ENCODE results near the gene EVI5. TPM values are rescaled to one million over a fixed set of nuclear protein-coding genes. Genes with fewer than 3 reads are reported as not detected.
"Not testable (repeated sequence)": the region's sequence is repeated elsewhere in the genome, so short reads cannot be mapped to it uniquely, and the experiment has no call there.

EVI5 gene
- total RNA-seq, 1 experiment from 2014 or later: 33.9 TPM

- intact Hi-C loops (cut with micrococcal nuclease; ENCODE audit: unreplicated experiment): no loop called here
- TF ChIP-seq, protein P1, sequence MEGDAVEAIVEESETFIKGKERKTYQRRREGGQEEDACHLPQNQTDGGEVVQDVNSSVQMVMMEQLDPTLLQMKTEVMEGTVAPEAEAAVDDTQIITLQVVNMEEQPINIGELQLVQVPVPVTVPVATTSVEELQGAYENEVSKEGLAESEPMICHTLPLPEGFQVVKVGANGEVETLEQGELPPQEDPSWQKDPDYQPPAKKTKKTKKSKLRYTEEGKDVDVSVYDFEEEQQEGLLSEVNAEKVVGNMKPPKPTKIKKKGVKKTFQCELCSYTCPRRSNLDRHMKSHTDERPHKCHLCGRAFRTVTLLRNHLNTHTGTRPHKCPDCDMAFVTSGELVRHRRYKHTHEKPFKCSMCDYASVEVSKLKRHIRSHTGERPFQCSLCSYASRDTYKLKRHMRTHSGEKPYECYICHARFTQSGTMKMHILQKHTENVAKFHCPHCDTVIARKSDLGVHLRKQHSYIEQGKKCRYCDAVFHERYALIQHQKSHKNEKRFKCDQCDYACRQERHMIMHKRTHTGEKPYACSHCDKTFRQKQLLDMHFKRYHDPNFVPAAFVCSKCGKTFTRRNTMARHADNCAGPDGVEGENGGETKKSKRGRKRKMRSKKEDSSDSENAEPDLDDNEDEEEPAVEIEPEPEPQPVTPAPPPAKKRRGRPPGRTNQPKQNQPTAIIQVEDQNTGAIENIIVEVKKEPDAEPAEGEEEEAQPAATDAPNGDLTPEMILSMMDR (IDR thresholded peaks at IDR 0.05; ENCODE audit: unreplicated experiment): no peak
- no peak overlapping the region for H3K4me3 Mint-ChIP-seq (ENCODE audit: low read depth, unreplicated experiment)
- H3K27ac Mint-ChIP-seq (ENCODE audit: unreplicated experiment): no peak overlapping the region
- no TSS peak for BruUV-seq (replicated peaks)
- H3K9me3 Mint-ChIP-seq (ENCODE audit: low read depth, unreplicated experiment): no peaks in the 10 kb centered on the region
- no peak for DNase-seq
- H3K36me3 Mint-ChIP-seq (ENCODE audit: insufficient read depth, unreplicated experiment): no peaks in the 10 kb centered on the region
- CTCF ChIA-PET: interaction anchor here (1.0 kb wide), 1 partner anchor 18 kb away, joined by 3 read pairs; no protein-coding TSS in a partner anchor
- H3K27me3 Mint-ChIP-seq (ENCODE audit: unreplicated experiment): no peaks in the 10 kb centered on the region
- H3K4me1 Mint-ChIP-seq (ENCODE audit: low read depth, unreplicated experiment): peaks cover 21% of the 10 kb centered on the region
Measured at GRCh38 chr1:92538048-92538412, 246.9 kb downstream of the EVI5 start.

GRCh38 chr1:92536980-92537884 lies 247.7 kb downstream of the EVI5 start:
- Mint-ChIP-seq H3K4me1 (ENCODE audit: low read depth, unreplicated experiment) (peaks cover 21% of the 10 kb centered on the region), H3K27me3 (ENCODE audit: unreplicated experiment) (no peaks in the 10 kb centered on the region), H3K27ac (ENCODE audit: unreplicated experiment) (no peak overlapping the region), H3K4me3 (ENCODE audit: low read depth, unreplicated experiment) (no peak overlapping the region), H3K36me3 (ENCODE audit: insufficient read depth, unreplicated experiment) (no peaks in the 10 kb centered on the region), H3K9me3 (ENCODE audit: low read depth, unreplicated experiment) (no peaks in the 10 kb centered on the region)
- TF ChIP-seq, protein P1 (IDR thresholded peaks at IDR 0.05; ENCODE audit: unreplicated experiment): no peak
- CTCF ChIA-PET: interaction anchor here (0.7 to 1.0 kb wide), 2 partner anchors 19 to 63 kb away, joined by 3 to 8 read pairs; no protein-coding TSS in a partner anchor
- no TSS peak for BruUV-seq (replicated peaks)
- intact Hi-C loops (cut with micrococcal nuclease; ENCODE audit: unreplicated experiment): no loop called here
- no peak for DNase-seq

GRCh38 chr1:92536211-92536979 lies 248.5 kb downstream of the EVI5 start:
- DNase-seq: no peak
- Mint-ChIP-seq H3K27ac (ENCODE audit: unreplicated experiment) (no peak overlapping the region), H3K36me3 (ENCODE audit: insufficient read depth, unreplicated experiment) (no peaks in the 10 kb centered on the region), H3K4me1 (ENCODE audit: low read depth, unreplicated experiment) (peaks cover 21% of the 10 kb centered on the region), H3K27me3 (ENCODE audit: unreplicated experiment) (no peaks in the 10 kb centered on the region), H3K9me3 (ENCODE audit: low read depth, unreplicated experiment) (no peaks in the 10 kb centered on the region), H3K4me3 (ENCODE audit: low read depth, unreplicated experiment) (no peak overlapping the region)
- TF ChIP-seq, protein P1 (IDR thresholded peaks at IDR 0.05; ENCODE audit: unreplicated experiment): no peak
- no TSS peak for BruUV-seq (replicated peaks)
- CTCF ChIA-PET: no interaction called here
- intact Hi-C loops (cut with micrococcal nuclease; ENCODE audit: unreplicated experiment): no loop called here

GRCh38 chr1:92532371-92532770 lies 252.5 kb downstream of the EVI5 start:
- H3K27ac Mint-ChIP-seq (ENCODE audit: unreplicated experiment); BruUV-seq (replicated peaks); H3K9me3 Mint-ChIP-seq (ENCODE audit: low read depth, unreplicated experiment); intact Hi-C loops (cut with micrococcal nuclease; ENCODE audit: unreplicated experiment); H3K36me3 Mint-ChIP-seq (ENCODE audit: insufficient read depth, unreplicated experiment); CTCF ChIA-PET; H3K27me3 Mint-ChIP-seq (ENCODE audit: unreplicated experiment); H3K4me3 Mint-ChIP-seq (ENCODE audit: low read depth, unreplicated experiment); DNase-seq: not testable (repeated sequence)
- H3K4me1 Mint-ChIP-seq (ENCODE audit: low read depth, unreplicated experiment): peaks cover 14% of the 10 kb centered on the region

DNA sequence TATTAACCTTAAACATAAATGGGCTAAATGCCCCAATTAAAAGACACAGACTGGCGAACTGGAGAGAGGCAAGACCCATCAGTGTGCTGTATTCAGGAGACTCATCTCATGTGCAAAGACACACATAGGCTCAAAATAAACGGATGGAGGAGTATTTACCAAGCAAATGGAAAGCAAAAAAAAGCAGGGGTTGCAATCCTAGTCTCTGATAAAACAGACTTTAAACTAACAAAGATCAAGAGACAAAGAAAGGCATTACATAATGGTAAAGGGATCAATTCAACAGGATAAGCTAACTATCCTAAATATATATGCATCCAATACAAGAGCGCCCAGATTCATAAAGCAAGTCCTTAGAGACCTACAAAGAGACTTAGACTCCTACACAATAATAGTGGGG lies 253.0 kb downstream of the EVI5 start:
- H3K36me3 Mint-ChIP-seq (ENCODE audit: insufficient read depth, unreplicated experiment); H3K27me3 Mint-ChIP-seq (ENCODE audit: unreplicated experiment); H3K4me3 Mint-ChIP-seq (ENCODE audit: low read depth, unreplicated experiment); BruUV-seq (replicated peaks); CTCF ChIA-PET; DNase-seq; H3K27ac Mint-ChIP-seq (ENCODE audit: unreplicated experiment); intact Hi-C loops (cut with micrococcal nuclease; ENCODE audit: unreplicated experiment); H3K9me3 Mint-ChIP-seq (ENCODE audit: low read depth, unreplicated experiment); H3K4me1 Mint-ChIP-seq (ENCODE audit: low read depth, unreplicated experiment): not testable (repeated sequence)

All from Calu3 (cell line).